OCI-M2 (cell line): ENCODE data around the gene RAB23.

ENCODE experiments used
- DNase-seq: peaks from one replicate; lab custom pipeline; 2025; ENCODE audit not compliant: unreplicated experiment; lab: John Stamatoyannopoulos, UW

The RAB23 gene

GRCh38 chr6:57183336-57183735 is 38.8 kb downstream of the RAB23 start:
- no peak for DNase-seq

GRCh38 chr6:57182017-57182432 is 40.1 kb downstream of the RAB23 start:
- peak; percentile 56 for DNase-seq

GRCh38 chr6:57180596-57180995 is 41.5 kb downstream of the RAB23 start:
- no peak for DNase-seq

GRCh38 chr6:57177545-57178265 is 44.4 kb downstream of the RAB23 start:
- no peak for DNase-seq

- no peak for DNase-seq
Observed at GRCh38 chr6:57174511-57174907, 47.6 kb downstream of the RAB23 start.

- DNase-seq, result peak; percentile 63
Observed at GRCh38 chr6:57173886-57174510, 48.1 kb downstream of the RAB23 start.

- peak; percentile 63 for DNase-seq
Observed at GRCh38 chr6:57173056-57173885, 48.8 kb downstream of the RAB23 start.

GRCh38 chr6:57172136-57173055 is 49.7 kb downstream of the RAB23 start, which contains the start of gene BAG2:
BAG2 (plus strand) TSS chr6:57172326; CDS start chr6:57172698, 372 bp downstream.
- DNase-seq, result peak; percentile 78

- DNase-seq, result no peak
Observed at GRCh38 chr6:57165080-57165479, 57.0 kb downstream of the RAB23 start.

GRCh38 chr6:57163956-57164355 is 58.2 kb downstream of the RAB23 start:
- DNase-seq, result no peak

- DNase-seq, result no peak
Observed at GRCh38 chr6:57162516-57162915, 59.6 kb downstream of the RAB23 start.

GRCh38 chr6:57162028-57162427 is 60.1 kb downstream of the RAB23 start:
- no peak for DNase-seq

GRCh38 chr6:57159127-57159526 is 63.0 kb downstream of the RAB23 start:
- DNase-seq, result no peak

- DNase-seq, result no peak
Observed at GRCh38 chr6:57158658-57159057, 63.4 kb downstream of the RAB23 start.

- DNase-seq, result no peak
Observed at GRCh38 chr6:57147955-57148858, 73.9 kb downstream of the RAB23 start.

- no peak for DNase-seq
Observed at GRCh38 chr6:57147401-57147800, 74.7 kb downstream of the RAB23 start.

- no peak for DNase-seq
Observed at GRCh38 chr6:57143690-57144089, 78.4 kb downstream of the RAB23 start.

GRCh38 chr6:57142178-57142525 is 80.0 kb downstream of the RAB23 start:
- DNase-seq, result no peak

GRCh38 chr6:57141451-57142177 is 80.5 kb downstream of the RAB23 start:
- no peak for DNase-seq
